ENCODE results near the gene PHLDA3. TPM values are rescaled to one million over a fixed set of nuclear protein-coding genes. Genes with fewer than 3 reads are reported as not detected.

Gene PHLDA3
- total RNA-seq, 1 donor from 2014 or later: 87.5 TPM

- Mint-ChIP-seq H3K4me1 (peaks cover 69% of the 10 kb centered on the region), H3K9me3 (no peaks in the 10 kb centered on the region), H3K36me3 (no peaks in the 10 kb centered on the region), H3K4me3 (no peak overlapping the region), H3K27me3 (ENCODE audit: low read depth) (no peaks in the 10 kb centered on the region), H3K27ac (peak overlapping the region; percentile 93)
- no peak for DNase-seq (ENCODE audit: low spot score in 2 of 2, unreplicated experiment in 2 of 2)
- TF ChIP-seq CTCF (IDR thresholded peaks at IDR 0.05; ENCODE audit: unreplicated experiment): no peak
Observed at GRCh38 chr1:201499191-201499590, 30.2 kb upstream of the PHLDA3 start.

- H3K4me3 Mint-ChIP-seq: no peak overlapping the region
- DNase-seq (ENCODE audit: low spot score in 2 of 2, unreplicated experiment in 2 of 2): no peak
- H3K9me3 Mint-ChIP-seq: no peaks in the 10 kb centered on the region
- H3K4me1 Mint-ChIP-seq: peaks cover 69% of the 10 kb centered on the region
- peak overlapping the region; percentile 93 for H3K27ac Mint-ChIP-seq
- TF ChIP-seq CTCF (IDR thresholded peaks at IDR 0.05; ENCODE audit: unreplicated experiment): no peak
- peaks cover under 1% of the 10 kb centered on the region for H3K36me3 Mint-ChIP-seq
- no peaks in the 10 kb centered on the region for H3K27me3 Mint-ChIP-seq (ENCODE audit: low read depth)
Observed at GRCh38 chr1:201498621-201499020, 29.6 kb upstream of the PHLDA3 start.

- Mint-ChIP-seq H3K36me3 (peaks cover 6% of the 10 kb centered on the region), H3K27ac (peak overlapping the region; percentile 67), H3K27me3 (ENCODE audit: low read depth) (no peaks in the 10 kb centered on the region)
Observed at GRCh38 chr1:201497935-201498509, 29.0 kb upstream of the PHLDA3 start.

GRCh38 chr1:201496296-201496690, 27.3 kb upstream of the PHLDA3 start:
- peak overlapping the region; percentile 9 for H3K4me3 Mint-ChIP-seq
- peaks cover 5% of the 10 kb centered on the region for H3K9me3 Mint-ChIP-seq
- DNase-seq (ENCODE audit: low spot score in 2 of 2, unreplicated experiment in 2 of 2): no peak
- H3K4me1 Mint-ChIP-seq: peaks cover 70% of the 10 kb centered on the region
- no peaks in the 10 kb centered on the region for H3K27me3 Mint-ChIP-seq (ENCODE audit: low read depth)
- peaks cover 6% of the 10 kb centered on the region for H3K36me3 Mint-ChIP-seq
- TF ChIP-seq CTCF (IDR thresholded peaks at IDR 0.05; ENCODE audit: unreplicated experiment): no peak
- peak overlapping the region; percentile 100 for H3K27ac Mint-ChIP-seq

More at GRCh38 chr1:201497935-201498509, 29.0 kb upstream of the PHLDA3 start:
- Mint-ChIP-seq H3K4me1 (peaks cover 70% of the 10 kb centered on the region), H3K9me3 (peaks cover 5% of the 10 kb centered on the region), H3K4me3 (no peak overlapping the region)
- TF ChIP-seq CTCF (IDR thresholded peaks at IDR 0.05; ENCODE audit: unreplicated experiment): no peak
- no peak for DNase-seq (ENCODE audit: low spot score in 2 of 2, unreplicated experiment in 2 of 2)

- peak in 1 of 2 experiments; percentile 61 for DNase-seq (ENCODE audit: low spot score in 2 of 2, unreplicated experiment in 2 of 2)
- Mint-ChIP-seq H3K27me3 (ENCODE audit: low read depth) (no peaks in the 10 kb centered on the region), H3K4me3 (peak overlapping the region; percentile 9), H3K9me3 (peaks cover 5% of the 10 kb centered on the region), H3K27ac (peak overlapping the region; percentile 100), H3K36me3 (peaks cover 6% of the 10 kb centered on the region), H3K4me1 (peaks cover 70% of the 10 kb centered on the region)
- TF ChIP-seq CTCF (IDR thresholded peaks at IDR 0.05; ENCODE audit: unreplicated experiment): no peak
Observed at GRCh38 chr1:201495551-201496295, 26.7 kb upstream of the PHLDA3 start.
